Measurements from ENCODE around the gene GFOD1.

Gene GFOD1

GRCh38 chr6:13372076-13372475 lies 115.3 kb downstream of the GFOD1 start:
- DNase-seq: no peak

DNA sequence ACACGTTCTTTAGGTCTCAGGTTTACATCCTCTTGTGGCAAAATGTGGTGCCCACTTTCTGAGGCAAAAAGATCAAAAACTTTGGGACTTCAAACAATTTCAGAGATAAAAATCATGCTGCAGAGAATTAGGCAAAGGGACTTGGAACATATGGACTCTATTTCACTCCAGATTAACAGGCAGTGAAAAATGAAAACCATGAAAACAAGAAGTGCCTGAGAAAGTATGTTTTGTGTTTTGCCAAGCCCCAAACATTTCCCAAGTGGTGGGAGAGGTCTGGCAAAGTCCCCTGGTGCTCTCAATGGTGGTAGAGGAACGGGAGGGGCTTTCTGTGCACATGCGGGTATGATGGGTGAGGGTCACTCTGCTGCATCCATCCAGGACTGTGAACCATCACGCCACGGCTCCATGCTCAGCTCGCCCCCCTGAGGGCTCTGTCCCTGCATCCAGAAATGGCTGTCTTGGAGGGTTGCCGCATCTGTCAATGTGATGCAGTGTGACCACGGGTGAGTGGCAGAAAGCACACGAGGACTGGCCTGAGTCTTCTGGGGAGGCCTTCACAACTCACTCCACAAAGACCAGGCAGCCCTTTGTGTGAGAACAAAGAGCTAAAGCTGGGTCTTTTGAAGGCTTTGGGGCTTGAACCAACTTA lies 115.9 kb downstream of the GFOD1 start:
- no peak for DNase-seq

DNA sequence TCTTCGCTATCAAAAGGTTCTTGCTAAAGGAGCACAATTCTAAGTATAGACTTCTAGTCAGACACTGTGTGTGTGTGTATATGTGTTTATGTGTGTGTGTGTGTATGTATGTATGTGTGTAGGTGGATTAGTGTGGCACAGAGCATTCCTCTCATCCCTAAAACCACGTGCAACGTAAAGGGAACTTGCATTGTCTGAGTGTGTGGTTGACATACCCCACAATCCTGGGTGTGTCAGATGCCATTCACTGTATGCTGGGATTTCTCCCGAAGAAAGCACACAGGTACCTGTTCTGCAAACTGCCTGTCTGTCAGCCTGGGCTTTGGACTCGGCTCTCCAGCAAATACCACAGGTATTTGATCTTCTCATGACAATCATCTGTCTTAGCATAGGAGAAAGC lies 116.8 kb downstream of the GFOD1 start:
- DNase-seq: no peak

DNA sequence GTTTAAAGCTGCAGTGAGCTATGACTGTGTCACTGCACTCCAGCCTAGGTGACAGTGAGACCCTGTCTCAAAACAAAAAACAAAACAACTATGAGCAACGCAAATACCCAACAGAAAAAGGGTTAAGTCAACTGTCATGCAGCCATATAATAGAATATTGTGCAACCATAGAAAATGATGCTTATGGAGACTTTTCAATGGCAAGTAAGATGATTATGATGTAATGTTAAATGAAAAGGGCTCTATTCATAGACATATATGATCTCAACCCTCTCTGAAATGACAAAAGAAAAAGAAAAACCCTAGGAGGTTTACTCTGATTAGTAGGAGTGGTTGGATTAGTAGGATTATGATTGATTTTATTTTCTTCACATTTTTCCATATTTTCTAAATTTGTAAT lies 117.8 kb downstream of the GFOD1 start:
- no peak for DNase-seq

- DNase-seq: no peak
These were observed 118.7 kb downstream of the GFOD1 start for GRCh38 chr6:13368731-13369115.

- no peak for DNase-seq
These were observed 119.2 kb downstream of the GFOD1 start for GRCh38 chr6:13368079-13368730.

GRCh38 chr6:13367396-13367795 lies 120.0 kb downstream of the GFOD1 start:
- DNase-seq: no peak

DNA sequence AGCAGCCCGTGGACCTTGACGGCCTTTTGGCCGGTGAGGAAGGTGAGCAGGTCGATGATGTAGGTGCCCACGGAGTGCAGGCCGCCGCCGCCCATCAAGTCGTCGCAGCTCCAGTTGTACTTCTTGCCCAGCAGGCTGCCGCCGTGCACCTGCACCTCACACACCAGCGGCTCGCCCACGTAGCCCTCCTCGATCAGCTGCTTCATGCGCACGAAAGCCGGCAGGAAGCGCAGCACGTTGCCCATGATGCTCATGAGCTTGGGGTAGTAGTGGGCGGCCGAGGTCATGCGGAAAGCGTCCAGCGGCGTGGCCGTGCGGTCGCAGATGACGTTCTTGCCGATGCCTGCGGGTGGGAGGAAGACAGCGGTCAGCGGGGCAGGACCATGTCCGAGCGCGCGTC lies 122.1 kb downstream of the GFOD1 start:
- DNase-seq: no peak

DNA sequence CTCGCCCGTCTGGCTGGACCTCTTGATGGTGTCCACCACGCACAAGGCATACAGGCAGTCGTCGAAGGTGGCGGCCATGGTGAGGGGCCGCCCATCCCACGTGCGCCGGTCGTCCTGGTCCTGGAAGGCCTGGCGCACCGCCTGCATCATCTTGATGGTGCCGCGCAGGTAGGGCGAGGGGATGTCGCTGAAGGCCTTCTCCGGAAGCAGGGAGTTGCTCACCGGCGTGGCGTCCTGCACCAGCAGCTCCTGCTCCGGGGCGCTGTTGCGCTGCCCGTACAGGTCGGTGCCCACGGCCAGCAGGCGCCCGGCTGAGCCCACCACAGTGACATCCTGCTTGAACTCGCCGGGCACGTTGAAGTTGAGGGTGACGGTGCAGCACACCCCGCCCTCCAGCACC lies 122.6 kb downstream of the GFOD1 start:
- no peak for DNase-seq

GRCh38 chr6:13362412-13362811 lies 125.0 kb downstream of the GFOD1 start:
- DNase-seq: no peak

DNA sequence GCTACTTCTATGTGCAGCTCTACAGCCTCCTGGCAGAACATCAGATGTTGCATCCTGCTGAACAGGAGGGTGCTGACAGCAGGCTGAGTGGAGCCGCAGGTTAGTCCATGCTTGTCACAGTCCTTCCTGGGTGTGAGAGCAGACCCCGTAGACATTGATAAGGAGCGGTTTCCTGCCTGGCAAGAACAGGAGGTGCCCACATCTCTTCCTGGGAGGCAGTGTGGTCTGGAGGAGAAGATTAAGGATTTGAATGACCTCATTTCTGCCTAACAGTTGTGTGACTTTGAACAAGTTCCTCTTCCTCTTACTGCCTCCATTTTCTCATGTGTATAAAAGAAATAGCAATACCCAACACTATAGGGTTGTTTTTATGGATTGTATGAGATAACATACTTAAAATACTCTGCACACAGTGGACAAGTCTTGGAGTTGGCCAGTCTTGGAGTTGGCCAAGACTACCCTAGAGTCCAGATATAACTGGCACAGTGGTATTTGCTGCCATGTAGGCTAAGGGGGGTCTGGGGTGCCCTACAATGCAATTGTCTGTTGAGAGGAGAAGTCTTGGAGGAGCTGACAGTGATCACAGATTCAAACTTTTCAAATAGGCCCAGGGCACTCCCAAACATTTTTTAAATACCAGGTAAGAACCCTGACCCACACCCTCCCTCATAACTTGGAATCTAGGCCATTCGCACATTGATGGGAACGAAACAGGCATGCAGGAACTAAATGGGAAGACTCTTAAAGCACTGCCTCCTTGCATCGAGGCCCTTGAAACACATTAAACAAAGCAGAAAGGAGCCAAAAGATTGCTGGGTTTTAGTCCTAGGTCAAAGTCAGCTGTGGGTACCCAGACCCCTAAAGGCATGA lies 126.5 kb downstream of the GFOD1 start:
- DNase-seq: no peak

GRCh38 chr6:13359287-13359686 lies 128.1 kb downstream of the GFOD1 start:
- DNase-seq: no peak

GRCh38 chr6:13358511-13358910 lies 128.9 kb downstream of the GFOD1 start:
- DNase-seq: no peak

DNA sequence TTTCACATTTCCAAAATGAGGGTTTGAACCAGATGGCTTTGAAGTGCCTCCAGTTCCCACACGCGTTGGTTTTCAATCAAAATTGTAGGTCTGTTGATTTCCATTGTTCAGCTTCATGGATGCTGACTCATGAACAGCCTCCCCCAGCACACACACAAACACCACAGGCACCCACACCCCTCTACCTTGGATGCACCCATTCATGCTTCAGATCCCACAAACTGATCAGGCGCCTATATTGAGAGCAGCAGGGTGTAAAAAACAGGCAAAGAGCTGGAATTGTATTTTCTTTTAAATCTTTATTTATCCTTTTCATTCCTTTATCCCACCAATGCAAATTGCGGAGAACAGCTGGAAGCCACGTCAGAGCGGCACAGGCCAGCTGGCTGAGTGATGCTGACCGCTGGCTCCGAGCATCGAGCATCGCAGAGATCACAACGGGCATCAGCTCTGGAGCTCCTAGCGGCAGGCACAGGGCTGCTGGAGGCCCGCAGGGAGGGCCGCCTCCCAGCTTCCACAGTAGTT lies 129.8 kb downstream of the GFOD1 start:
- peak; percentile 58 for DNase-seq

GRCh38 chr6:13355999-13356785 lies 131.2 kb downstream of the GFOD1 start:
- DNase-seq: no peak

DNA sequence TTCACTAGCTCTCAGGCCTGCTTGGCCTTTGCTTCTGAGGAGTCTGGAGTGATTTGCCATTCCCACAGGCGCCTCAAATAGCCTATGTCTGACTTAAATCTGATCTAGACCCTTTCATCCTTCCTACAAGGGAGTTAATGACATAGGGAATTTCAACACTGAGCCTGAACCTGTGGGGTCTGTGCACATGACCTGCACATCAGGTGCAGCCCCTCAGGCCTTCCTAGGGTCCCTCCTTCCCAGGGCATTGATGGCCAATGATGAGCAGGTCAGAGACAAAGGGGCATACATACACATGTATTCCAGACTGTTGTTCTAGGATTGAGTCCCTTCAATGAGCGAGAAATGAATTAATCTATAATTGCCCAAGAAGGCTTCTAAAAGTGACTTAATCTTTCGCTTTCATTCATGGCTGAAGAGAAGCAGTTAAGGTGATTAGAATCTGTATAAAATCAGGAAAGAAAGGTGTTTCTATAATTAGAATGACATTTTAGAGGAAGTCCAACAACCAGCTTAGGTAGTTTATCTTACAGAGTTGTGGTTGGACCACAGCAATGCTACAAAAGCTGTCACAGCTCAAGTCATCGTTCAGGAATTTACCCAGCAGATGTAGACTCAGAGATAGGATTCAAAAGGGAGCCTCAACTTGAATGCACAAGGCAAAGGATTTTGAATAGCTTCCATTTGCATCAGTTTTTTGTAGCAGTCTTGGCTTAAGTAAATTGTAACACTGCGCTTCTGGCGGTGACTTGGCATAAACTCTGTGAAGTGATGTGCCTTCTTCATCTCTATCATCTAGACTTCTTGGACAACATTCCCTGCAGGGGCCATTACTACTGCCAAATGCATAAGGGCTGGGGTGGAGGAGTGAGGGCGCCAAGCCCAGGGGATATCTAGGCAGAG lies 132.1 kb downstream of the GFOD1 start:
- no peak for DNase-seq

GRCh38 chr6:13354331-13355042 lies 132.9 kb downstream of the GFOD1 start:
- no peak for DNase-seq

GRCh38 chr6:13352165-13352564 lies 135.2 kb downstream of the GFOD1 start:
- no peak for DNase-seq

DNA sequence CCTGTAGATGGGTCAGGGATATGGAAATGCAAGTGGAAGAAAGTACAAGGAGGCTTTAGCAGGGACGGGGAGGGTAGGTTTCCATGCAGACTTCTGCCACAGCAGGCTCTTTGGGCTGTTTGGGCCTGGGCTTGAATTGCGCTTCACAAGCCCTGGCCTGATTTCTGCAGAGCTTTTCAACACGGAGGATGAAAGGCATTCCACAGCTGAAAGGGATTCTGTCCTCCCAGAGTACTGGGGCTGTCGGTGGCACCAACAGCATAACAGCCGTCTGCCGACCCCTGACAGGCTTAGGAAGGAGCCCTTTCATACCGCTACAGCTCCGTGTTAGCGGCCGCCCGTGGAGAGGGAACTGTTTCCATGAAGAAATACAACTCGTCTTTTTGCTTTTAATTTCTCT lies 136.1 kb downstream of the GFOD1 start:
- DNase-seq: peak; percentile 73

DNA sequence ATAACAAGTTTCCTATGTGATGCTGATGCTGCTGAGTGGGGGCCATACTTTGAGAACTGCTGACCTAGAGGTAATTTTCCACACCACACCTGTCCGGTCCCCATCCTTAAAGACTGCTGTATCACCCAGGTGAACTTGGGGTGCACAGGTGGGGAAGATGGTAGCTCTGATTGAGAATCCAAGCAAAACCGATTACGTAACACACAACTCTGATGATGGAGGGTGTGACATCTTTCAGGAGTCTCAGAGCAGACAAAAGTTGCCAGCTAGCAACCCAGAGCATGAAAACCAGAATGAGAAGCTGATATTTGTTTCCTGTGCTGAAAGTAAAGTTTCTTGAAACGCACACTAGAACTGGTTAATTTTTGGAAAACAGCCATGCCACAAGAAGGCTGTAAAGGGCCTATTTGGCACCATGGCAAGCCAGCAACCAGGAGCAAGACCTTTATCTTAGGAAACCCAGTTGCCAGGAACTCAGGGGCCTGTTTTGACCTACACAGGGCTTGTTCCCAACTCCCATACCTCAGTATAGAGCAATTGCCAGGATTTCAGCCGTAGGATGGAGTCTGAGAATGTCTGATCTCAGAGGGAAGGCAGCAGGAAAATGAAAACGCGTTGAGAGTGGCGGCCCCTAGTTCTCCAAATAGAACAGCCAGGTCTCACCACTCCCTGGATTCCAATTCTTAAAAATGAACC lies 137.4 kb downstream of the GFOD1 start:
- DNase-seq: no peak
